NT2/D1 (cell line): ENCODE measurements around the gene FAM241B.

Source experiments
- SUZ12 ChIP-seq: IDR thresholded peaks from 2 replicates; pipeline ENCODE4 v1.6.1; 2011; ENCODE audit not compliant: insufficient read length, insufficient read depth; ENCODE audit errors: extremely low read depth
- ZNF274 ChIP-seq: IDR thresholded peaks from 2 replicates; pipeline ENCODE4 v1.6.1; 2011; ENCODE audit warnings: mild to moderate bottlenecking, low read depth, low read length

- no peak for TF ChIP-seq ZNF274
- TF ChIP-seq SUZ12: no peak
Measured at GRCh38 chr10:69639291-69640195, 9.5 kb downstream of the FAM241B start.
